Rectal smooth muscle tissue (tissue), 1 donor: ENCODE measurements around the gene TOMM6.

ENCODE experiments used
- H3K27ac ChIP-seq: one replicate; pipeline ENCODE4 v1.7.0; 2013; ENCODE audit warnings: low read depth, low read length, inconsistent platforms
- H3K27me3 ChIP-seq: one replicate; pipeline ENCODE4 v1.7.0; 2013; ENCODE audit warnings: low read length; ENCODE audit not compliant: control insufficient read depth, insufficient read depth
- H3K36me3 ChIP-seq: one replicate; pipeline ENCODE4 v1.7.0; 2013; ENCODE audit warnings: low read length; ENCODE audit not compliant: control insufficient read depth, insufficient read depth
- H3K4me1 ChIP-seq: one replicate; pipeline ENCODE4 v1.7.0; 2013; ENCODE audit warnings: low read length; ENCODE audit not compliant: control insufficient read depth, insufficient read depth
- H3K4me3 ChIP-seq: one replicate; pipeline ENCODE4 v1.7.0; 2013; ENCODE audit warnings: low read length
- H3K9ac ChIP-seq: one replicate; pipeline ENCODE4 v1.7.0; 2013; ENCODE audit warnings: low read length

TOMM6 gene

DNA sequence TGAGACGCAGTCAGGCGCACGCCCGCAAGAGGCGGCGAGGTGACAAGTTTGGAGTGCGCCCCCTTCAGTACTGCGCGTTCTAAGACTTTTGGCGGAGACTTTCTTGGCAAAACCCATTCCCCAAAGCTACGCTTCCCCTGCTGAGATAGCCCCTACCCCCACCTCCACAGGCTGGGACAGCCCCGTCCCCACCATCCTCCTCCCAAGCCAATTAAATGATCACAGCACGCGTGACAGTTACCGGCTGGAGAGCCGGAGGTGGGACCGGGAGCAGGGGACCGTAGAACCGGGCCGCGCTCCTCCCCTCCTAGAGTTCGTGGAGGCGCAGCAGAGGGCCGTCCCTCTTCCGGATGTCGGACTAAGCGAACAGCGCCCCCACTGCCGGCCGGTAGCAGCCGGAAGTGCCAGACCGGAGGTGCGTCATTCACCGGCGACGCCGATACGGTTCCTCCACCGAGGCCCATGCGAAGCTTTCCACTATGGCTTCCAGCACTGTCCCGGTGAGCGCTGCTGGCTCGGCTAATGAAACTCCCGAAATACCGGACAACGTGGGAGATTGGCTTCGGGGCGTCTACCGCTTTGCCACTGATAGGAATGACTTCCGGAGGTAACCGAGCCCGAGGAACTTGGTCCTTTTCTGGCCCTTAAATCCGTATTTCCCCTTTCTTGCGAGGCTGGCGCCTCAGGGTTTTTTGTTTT is at the start of gene TOMM6:
TSS of gene TOMM6 (plus strand) at position 476 of the 699 bp plus-strand sequence. CDS start at position 480, 4 bp downstream.
- Histone ChIP-seq H3K4me3 (peak within 1 kb of the TSS; percentile 97), H3K4me1 (peaks cover 2% of the 10 kb centered on the region)

DNA sequence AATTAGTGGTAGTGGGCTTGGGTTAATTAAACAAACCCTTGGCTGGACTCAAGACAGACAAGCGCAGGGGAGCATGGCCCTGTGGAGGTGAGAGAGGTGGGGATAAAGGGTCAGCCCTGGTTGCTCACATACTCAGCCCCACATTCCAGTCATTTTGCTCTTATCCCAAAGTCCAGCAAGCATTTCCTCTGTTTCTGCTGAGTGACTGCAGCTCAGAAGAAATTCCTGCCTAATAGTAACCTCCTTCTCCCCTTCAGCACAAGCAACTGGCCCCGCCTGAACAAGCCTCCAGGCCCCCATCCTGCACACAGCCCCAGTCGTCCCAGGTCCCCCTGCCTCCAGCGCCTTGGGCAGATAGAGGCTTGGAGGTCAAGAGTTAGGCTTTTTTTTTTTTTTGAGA is 48.5 kb upstream of the TOMM6 start:
- H3K4me3 ChIP-seq = no peak overlapping the region
- H3K27me3 ChIP-seq = no peaks in the 10 kb centered on the region
- no peaks in the 10 kb centered on the region for H3K36me3 ChIP-seq

More for the DNA sequence above, at the start of gene TOMM6:
- peak within 1 kb of the TSS; percentile 98 for H3K27ac ChIP-seq
- peak within 1 kb of the TSS; percentile 98 for H3K9ac ChIP-seq
- peaks cover 21% of the 10 kb centered on the region for H3K36me3 ChIP-seq
- H3K27me3 ChIP-seq = no peaks in the 10 kb centered on the region

DNA sequence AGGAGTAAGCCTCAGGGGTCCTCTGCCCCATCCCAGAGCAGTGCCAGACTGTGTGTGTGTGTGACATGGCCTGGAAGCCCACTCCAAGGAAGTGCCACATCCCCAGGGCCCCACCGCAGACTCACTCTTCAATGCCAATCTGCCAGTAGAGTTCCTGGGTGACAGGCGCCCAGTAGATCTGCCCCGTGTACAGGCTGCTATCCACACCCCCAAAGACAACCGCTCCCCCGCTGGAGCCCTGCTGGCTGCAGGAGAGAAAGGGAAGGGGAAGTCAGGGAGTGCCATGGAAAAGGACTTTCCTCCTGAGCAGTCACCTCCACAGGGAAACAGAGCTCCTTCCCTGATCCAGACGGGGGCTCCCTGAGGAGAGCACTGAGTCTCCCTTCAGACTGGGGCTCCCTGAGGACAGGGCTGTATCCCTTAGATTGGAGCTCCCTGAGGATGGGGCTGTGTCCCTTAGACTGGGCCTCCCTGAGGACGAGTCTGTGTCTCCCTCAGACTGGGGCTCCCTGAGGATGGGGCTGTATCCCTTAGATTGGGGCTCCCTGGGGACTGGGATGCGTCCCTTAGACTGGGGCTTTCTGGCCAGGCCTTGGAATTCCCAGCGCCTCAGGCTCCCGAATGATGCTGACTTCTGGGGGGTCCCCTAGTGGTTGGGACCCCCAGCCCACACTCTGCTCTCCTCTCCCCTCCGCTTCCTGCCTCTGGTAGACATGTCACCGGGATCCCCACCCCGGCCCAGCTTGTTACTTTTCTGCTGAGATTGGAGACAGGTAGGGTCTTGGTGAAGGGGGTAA is 46.9 kb upstream of the TOMM6 start:
- no peaks in the 10 kb centered on the region for H3K27me3 ChIP-seq
- no peaks in the 10 kb centered on the region for H3K36me3 ChIP-seq
- no peak overlapping the region for H3K27ac ChIP-seq
- H3K9ac ChIP-seq = no peak overlapping the region
- H3K4me3 ChIP-seq = no peak overlapping the region
- peaks cover 3% of the 10 kb centered on the region for H3K4me1 ChIP-seq

More for the DNA sequence above, 48.5 kb upstream of the TOMM6 start:
- Histone ChIP-seq H3K27ac (no peak overlapping the region), H3K4me1 (peaks cover 3% of the 10 kb centered on the region), H3K9ac (no peak overlapping the region)

DNA sequence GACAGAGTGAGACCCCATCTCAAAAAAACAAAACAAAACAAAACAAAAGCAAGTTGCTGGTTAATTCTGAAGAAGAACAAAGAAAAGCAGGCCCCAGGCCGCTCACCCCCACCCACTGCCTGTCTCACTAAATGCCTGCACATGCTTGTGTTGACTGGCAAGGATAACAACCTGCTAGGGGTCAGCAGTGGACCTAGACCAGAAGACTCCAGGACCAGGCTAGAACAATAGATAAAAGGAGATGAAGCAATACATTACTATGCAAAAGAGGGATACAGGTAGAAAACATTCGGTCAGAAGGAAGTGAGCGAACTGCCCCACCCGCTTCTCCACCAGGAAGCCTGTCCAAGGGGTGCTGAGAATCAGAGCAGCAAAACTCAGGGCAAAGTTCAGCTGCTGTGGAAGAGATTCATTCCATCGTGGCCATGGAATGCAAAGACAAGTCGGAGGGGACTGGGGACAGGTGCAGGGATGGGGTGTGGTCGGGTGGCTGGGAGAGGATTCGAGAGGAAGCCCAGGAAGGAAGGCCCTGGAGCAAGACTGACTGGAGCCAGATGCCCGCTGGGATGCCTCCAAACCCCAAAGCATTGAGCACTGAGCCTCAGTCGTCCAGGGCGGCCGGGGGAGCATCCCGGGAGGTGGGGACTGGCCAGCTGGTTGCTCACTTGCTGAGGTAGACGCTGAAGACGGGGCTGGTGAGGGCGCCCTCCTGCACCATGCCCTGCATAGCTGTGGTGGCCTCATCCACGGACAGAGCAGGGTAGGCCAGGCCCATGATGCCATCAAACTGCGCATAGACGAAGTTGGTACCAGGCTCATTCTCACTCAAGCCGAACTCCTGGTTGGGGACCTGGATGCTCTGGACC is 45.6 kb upstream of the TOMM6 start:
- Histone ChIP-seq H3K27me3 (no peaks in the 10 kb centered on the region), H3K4me1 (no peaks in the 10 kb centered on the region), H3K9ac (no peak overlapping the region), H3K27ac (no peak overlapping the region), H3K36me3 (no peaks in the 10 kb centered on the region), H3K4me3 (no peak overlapping the region)

DNA sequence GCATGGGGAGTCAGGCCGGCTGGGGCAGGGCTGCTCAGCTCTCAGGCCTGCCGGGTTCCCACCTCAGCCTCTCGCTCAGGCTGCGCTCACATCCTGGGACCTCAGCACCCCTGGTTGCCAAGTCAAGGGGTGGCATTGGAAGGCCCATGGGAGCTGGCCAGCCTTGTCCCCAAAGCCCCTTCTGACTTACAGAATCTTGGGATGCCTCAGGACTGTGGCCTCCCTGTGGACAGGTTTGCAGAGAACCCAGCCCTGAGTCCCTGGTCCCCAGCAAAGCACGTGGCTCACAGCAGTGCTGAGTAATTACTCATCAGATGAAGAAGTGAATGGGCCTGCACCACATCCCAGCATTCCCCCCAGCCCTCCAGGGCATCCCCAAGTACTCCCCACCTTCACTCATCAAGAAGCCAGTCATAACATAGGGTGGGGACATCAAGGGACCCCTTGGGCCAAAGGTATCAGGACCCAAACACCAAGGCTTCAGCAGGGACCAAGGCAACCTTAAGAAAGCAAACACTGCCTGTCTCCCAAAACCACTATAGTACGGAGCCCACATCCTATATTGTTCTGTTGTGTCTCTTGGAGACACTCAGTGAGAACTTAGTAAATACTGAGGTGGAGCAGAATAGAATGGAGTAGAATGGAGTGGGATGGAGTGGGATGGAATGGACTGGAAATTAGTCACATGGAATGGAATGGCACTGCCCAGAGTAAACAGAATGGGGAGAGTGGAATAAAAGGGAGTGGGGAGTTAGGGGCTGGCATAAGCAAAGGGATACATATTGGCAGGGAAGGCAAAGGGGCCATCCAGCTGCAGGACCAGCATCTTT is 43.9 kb upstream of the TOMM6 start:
- no peaks in the 10 kb centered on the region for H3K4me1 ChIP-seq
- no peaks in the 10 kb centered on the region for H3K27me3 ChIP-seq
- no peak overlapping the region for H3K4me3 ChIP-seq
- no peak overlapping the region for H3K27ac ChIP-seq
- H3K9ac ChIP-seq = no peak overlapping the region
- no peaks in the 10 kb centered on the region for H3K36me3 ChIP-seq

DNA sequence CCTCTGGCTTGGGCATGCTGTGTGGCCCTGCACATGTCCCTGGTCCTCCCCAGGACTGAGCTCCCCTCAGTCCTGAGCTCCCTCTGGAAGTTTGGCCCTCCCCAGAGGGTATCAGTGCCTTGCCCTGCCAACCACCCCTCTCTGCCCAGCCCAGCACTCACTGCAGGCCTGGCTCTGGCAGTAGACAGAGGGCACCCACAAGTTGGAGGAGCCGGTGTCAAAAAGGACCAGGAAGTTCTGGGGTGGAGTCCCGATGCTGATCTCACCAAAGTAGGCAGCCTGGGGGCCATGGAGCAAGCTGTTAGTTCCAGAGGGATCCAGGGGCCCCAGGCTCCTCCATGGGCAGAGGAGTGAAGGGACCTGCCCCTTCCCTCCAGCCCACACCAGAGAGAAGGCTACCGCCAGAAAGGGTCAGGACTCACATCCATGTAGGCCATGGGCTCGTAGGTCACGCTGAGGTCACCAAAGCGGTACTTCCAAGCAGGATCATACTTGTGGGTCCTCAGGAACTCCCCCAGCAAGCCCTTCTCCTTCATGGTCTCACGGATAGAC is 43.2 kb upstream of the TOMM6 start:
- Histone ChIP-seq H3K27me3 (no peaks in the 10 kb centered on the region), H3K4me3 (no peak overlapping the region), H3K36me3 (no peaks in the 10 kb centered on the region), H3K27ac (no peak overlapping the region), H3K4me1 (no peaks in the 10 kb centered on the region), H3K9ac (no peak overlapping the region)

DNA sequence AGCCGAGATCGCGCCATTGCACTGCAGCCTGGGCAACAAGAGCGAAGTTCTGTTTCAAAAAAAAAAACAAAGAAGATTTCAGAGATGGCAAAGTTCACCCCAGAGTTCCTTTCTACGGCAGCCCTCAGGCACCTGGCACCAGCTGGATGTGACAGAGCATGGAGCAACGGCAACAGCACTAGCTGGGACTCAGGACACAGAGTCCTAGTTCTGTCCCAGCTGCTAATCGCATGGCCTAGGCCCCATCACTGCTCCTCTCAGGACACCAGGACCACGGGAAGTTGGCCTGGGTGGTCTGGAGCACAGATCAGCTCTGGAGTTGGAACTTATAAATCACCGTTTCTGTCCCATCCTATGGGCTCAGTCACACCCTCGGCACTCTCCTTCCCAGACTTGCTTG is 41.4 kb upstream of the TOMM6 start:
- Histone ChIP-seq H3K9ac (no peak overlapping the region), H3K27ac (no peak overlapping the region), H3K27me3 (no peaks in the 10 kb centered on the region), H3K4me3 (no peak overlapping the region), H3K4me1 (no peaks in the 10 kb centered on the region), H3K36me3 (no peaks in the 10 kb centered on the region)

DNA sequence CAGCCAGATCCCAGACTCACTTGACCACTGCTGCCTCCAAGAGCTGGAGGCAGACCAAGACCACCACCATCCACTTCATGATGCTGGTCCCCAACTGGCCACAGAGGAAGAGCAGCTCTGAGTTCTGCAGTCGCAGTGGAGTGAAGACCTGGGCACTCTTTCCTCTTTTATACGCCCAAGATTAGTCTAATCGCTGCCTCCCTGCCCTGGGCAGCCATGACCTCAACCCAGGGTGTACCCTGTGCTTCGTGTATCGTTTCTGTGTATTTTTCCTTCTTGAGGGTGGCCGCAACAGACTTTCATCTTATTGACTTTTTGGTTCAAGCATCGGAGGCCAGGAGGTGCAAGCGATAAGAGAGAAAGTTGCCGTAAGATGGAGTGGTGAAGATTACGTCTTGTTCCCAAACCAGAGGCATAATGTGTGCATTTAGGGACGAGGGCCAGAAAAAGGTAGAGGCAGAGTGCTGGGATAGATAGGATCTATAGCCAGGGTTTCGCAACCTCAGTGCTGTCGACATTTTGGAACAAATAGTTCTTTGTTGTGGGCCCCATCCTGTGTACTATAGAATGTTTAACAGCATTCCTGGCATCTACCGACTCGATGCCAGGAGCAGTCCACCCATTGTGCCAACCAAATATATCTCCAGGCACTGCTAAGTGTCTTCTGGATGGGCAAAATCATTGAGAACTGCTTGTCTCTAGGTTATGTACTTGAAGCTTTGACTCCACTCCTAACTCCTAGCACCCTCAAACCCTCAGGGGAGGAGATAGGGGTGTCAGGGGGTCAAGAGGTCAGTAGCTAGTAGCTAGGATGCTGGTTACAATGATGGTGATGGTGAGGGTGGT is 40.0 kb upstream of the TOMM6 start, which contains the start of gene PGC:
TSS of gene PGC (minus strand) at position 142 of the 846 bp plus-strand sequence. CDS start at position 79, 63 bp downstream.
- Histone ChIP-seq H3K9ac (no peak within 1 kb of the TSS), H3K27me3 (no peaks in the 10 kb centered on the region), H3K36me3 (no peaks in the 10 kb centered on the region), H3K4me3 (no peak within 1 kb of the TSS), H3K27ac (no peak within 1 kb of the TSS), H3K4me1 (no peaks in the 10 kb centered on the region)

DNA sequence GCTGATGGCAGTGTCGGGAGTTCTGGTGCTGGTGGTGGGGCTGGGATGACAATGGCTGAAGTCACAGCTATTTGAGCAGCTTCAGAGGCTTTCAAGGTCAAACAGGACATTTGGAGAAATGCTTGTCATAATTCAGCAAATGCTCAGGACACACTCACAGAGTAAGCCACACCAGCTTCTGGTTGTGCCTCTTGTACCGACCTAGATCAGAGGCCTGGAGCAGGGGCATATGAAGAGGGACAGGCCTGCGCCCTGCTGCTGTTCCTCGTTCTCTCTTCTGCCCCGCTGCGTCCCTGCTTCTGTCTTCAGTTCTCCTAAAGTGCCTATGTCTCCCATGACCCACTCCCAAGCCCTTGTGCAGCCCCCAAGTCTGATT is 39.4 kb upstream of the TOMM6 start:
- no peaks in the 10 kb centered on the region for H3K27me3 ChIP-seq
- H3K27ac ChIP-seq = no peak overlapping the region
- no peaks in the 10 kb centered on the region for H3K4me1 ChIP-seq
- no peaks in the 10 kb centered on the region for H3K36me3 ChIP-seq
- no peak overlapping the region for H3K9ac ChIP-seq
- no peak overlapping the region for H3K4me3 ChIP-seq

DNA sequence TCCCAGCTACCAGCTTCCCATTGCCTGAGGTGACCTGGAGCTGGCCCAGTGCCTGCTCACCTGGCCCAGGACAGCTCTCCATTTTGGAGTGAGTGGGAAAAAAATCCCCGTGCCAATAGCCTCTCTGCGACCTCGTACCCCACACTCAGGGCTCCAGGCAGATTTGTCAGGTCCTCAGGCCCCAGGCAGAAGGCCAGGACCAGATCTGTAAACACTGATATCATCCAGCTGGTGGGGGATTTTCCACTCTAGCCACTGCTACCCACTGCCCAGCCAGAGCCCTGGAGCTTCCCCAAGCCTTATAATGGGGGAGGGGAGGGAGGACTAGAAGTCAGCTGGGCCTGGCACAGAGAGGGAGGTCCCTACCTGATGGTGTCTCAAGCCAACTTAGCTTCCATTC is 39.0 kb upstream of the TOMM6 start:
- H3K36me3 ChIP-seq = no peaks in the 10 kb centered on the region
- no peak overlapping the region for H3K27ac ChIP-seq
- H3K4me3 ChIP-seq = no peak overlapping the region
- H3K9ac ChIP-seq = no peak overlapping the region
- no peaks in the 10 kb centered on the region for H3K4me1 ChIP-seq
- no peaks in the 10 kb centered on the region for H3K27me3 ChIP-seq

DNA sequence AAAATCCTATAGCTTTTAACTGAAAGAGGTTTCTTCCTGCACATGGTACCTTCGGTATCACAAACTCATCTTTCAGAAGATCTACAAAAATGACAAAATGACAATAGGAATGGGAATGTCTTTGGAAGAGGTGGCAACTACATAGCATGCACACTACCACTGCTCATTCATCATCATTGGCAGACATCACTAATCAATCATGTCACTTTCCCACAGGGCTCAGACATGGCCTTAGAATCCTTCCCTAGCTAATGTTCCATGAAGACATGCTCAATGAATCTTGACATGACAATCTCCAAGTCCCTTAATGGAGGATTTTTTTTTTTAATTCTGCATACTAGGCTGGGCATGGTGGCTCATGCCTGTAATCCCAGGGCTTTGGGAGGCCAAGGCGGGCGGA is 37.1 kb upstream of the TOMM6 start:
- H3K36me3 ChIP-seq = no peaks in the 10 kb centered on the region
- H3K27me3 ChIP-seq = no peaks in the 10 kb centered on the region
- no peaks in the 10 kb centered on the region for H3K4me1 ChIP-seq
- H3K9ac ChIP-seq = no peak overlapping the region
- no peak overlapping the region for H3K27ac ChIP-seq
- H3K4me3 ChIP-seq = no peak overlapping the region
